ENCODE measurements around the gene PELI2.

PELI2 gene

DNA sequence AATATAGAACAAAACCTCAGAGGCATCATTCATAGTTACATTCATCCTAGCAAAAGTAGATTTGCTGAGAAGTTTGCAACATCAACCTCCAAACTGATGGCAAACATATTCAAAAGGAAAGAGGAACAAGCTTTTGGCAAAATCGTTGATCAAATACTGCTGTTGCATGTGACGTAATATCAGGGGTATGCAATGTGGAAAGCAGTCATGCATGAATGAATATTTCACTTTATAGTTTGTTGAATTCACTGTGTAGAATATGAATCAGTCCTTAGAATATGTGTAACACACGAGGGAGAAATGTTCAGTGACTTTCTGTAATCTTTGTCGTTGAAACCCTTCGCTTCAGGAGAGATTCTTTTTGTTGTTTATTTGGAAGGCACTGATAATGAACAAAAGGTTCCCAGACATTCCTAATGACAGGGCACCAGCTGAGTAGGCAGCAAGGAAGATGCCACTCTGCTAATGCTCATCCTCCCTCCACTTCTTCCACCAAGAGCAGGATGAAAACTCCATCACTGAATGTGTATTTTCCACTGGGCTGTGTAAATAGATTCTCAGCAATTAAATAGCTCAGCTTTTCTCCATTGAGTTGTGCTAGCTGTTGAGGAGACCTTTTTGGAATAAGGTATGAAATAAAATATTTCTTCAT, 126.1 kb downstream of the PELI2 start:
- DNase-seq (ENCODE audit: low read depth in 2 of 2) = no peak

DNA sequence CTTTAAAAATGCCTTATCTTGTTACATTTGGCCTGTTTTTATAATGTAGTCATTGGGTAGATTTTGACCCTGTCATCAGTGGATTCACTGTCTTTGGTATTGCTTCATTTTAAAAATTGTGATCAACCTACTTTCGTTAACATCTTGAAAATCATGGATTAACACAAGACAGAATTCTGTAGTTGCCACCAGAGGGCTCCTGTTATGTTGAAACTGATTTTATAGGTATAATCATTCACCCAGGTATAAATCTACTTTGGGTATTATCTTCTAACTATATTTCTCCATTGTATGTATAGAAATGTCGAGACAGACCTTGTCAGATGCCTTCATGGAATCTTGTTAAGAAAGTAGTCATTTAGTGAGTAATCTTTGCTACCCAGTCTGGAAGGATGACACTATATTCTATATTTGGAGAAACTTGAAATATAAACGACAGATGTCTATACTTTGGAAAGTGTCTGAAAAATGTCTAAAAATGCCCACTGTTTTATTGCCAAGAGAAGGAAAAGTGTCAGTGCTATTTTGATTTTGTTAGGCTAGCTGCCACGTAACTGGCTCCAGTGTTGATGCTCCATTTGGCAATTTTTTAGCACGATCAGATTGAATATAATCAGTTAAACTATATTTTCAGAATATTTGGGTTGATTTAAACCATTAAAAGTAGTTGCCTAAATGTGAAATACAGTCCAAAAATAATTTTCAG, 129.4 kb downstream of the PELI2 start:
- no peak for DNase-seq (ENCODE audit: low read depth in 2 of 2)

DNA sequence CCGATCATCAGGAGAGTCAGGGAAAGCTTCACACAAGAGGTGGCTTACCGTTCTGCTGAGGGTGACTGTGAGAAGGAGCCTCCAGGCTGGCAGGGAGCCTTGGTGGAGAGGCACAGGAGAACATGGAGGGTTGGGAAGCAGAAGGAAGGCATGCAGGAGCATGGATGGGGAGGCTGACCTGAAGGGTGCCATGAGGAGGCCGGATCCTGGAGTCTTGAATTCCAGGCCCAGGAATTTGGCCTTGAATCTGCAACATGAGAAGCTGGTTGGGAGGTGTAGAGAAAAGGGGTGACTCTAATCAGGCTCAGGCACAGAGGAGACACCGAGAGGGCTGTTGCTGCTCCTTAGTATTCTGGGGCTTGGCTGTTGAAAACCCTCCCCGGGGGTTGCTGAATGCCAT, 130.2 kb downstream of the PELI2 start:
- no peak for DNase-seq (ENCODE audit: low read depth in 2 of 2)

DNA sequence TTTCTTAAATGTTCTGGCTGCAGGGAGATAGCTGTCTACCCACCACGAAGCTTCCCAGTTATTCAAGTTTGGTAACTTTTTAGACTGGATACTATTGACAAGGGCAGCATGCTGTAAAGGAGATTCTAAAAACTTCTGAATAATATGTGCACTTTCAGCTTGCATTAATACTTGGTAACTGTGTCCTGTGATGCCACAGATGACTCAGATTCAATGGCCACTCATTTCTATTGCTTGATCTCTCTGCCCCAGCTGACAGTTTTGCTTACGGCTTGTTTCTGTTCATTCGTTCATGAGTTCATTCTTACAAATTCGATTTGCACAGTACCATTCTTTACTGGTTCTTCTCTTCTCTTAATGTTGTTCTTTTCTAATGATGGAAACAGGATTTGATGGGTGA, 142.8 kb downstream of the PELI2 start:
- no peak for DNase-seq (ENCODE audit: low read depth in 2 of 2)

DNA sequence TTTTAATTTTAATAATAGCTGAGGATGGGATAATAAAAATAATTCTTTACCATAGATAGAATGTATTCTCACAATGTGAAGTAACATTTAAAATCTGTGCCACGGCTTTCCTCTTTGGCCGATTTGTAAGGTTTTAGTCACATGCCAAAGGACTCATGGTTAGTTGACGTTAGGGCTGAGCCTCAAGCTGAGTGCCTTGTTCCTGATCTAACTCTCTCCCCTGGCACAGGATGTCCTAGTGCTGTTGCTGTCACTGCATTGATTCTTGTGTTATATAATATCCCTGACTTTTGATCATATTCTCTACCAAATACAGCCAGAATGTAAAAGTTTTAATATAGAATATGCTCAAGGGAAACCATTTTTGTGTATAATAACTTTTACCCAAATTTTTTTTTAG, 144.3 kb downstream of the PELI2 start:
- no peak for DNase-seq (ENCODE audit: low read depth in 2 of 2)

DNA sequence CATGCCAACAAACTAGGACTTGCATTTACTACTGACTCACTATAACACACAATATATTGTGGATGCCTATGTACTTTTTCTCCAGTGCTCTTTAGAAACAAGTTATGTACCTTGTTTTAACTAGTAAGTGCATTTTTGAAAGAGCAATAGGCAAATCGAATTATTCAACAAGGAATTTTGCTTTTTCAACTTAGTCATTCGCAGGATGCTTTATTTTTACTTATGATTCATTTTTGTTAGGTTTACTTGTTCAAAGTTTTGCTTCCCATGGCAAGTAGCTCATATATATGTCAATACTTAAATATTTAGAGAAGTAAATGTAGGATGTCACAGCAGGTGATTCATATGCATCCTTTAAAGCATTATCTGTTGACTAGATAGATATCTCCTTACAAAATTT, 149.8 kb downstream of the PELI2 start:
- DNase-seq (ENCODE audit: low read depth in 2 of 2) = no peak

DNA sequence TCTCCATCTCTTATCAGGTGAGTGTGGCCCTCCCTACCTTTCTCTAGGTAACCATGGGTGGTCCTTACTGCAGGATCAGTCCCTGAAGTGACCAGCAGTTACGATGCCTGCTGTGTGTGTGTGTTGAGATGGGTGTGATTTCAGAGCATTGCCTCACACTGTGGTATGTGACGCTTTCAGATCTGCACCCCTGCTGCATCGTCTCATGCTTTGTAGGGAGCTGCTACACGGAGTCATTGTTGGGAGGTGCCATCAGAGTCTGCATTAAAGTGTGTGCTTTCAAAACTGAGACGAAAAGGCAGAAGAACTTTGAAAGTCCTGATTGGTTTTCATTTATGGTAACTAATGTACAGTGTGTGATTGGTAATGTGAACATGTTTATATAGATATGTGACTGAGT, 150.5 kb downstream of the PELI2 start:
- no peak for DNase-seq (ENCODE audit: low read depth in 2 of 2)

DNA sequence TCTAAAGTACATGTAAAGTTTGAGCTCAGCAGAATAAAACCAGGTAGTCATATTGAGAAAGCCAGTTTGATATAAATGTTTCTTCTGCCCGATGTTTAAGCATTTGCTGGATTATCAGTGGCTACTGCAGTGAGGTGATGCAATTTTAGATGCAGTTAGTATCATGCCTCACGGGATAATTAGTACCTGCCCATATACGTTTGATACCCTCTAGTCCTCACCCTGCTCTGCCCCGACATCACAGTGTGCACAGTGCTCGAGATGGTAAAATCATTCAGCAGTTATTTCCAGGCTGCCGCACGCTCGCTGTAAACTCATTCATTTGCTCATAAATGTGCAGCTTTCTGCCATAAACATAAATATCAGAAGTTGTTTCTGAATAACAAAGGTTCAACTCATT, 152.7 kb downstream of the PELI2 start:
- DNase-seq (ENCODE audit: low read depth in 2 of 2) = no peak

DNA sequence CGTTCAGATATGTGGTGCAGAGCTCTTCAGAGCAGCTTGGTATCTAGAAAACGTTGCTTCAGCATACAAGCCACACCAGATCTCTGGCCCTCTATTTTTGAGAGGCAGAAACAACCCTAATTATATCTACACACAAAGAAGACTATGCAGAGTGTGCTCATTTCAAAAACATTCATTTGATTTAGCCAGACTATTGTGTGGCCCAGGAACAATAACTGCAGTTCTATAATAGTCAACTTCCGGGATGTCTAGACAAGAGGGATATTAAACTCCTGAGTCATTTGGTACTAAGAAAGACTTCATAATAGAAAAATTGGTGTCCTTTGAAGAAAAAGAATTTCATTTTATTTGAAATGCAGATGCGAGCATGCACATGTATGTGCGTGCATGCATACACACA, 153.8 kb downstream of the PELI2 start:
- no peak for DNase-seq (ENCODE audit: low read depth in 2 of 2)

DNA sequence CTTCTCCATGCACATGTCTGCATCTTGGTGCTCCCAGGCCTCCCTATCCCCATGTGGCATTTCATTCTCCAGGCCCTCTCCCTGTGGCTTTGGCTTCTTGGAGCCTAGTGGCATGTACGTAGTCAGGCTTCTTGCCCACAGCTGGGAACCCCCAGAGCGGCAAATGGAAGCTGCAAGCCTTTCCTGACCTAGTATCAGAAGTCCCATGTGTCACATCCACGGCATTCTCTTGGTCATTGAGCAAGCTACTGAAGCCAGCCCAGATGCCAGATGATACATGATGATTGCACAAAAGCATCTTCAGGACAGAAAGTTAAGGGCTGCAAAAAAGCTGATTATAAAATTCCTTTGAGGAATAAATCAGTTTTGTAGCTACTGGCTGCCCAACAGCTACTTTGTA, 154.9 kb downstream of the PELI2 start:
- no peak for DNase-seq (ENCODE audit: low read depth in 2 of 2)

DNA sequence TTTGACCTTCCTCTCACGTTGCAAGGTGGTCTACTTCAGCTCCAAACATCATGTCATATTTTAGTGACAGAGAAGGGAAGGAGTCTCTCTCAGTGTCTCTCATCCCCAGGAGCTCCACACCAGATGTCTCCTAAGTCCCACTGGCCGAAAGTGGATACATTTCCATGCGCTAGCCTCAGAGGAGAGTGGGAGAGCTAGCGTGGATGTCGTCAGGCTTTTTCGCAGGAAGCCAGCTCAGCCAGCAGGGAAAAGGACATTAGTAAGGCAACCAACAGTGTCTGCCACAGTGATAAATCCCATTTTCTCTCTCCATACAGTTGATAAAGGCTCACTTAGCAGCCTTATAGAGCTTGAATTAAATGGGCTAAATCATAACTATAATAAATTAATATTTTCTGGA, 155.7 kb downstream of the PELI2 start:
- DNase-seq (ENCODE audit: low read depth in 2 of 2) = no peak

DNA sequence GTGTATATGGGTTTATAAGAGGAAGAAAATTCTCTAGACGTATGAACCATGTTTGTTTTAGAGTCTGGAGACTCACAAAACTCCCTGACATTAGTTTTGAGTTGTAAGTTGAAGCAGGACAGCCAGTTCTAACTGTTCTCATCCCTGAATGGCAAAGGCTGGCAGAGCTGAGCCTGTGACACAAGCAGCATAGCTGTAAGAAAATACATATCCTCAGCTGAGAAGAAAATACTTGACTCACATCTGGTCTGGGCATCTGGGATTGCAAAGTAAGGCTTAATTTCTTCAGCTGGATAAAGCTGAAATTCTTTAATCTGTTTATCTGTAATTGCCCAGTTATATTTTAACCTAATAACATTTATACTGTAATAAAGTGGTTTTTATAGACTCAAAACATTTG, 156.3 kb downstream of the PELI2 start:
- no peak for DNase-seq (ENCODE audit: low read depth in 2 of 2)

DNA sequence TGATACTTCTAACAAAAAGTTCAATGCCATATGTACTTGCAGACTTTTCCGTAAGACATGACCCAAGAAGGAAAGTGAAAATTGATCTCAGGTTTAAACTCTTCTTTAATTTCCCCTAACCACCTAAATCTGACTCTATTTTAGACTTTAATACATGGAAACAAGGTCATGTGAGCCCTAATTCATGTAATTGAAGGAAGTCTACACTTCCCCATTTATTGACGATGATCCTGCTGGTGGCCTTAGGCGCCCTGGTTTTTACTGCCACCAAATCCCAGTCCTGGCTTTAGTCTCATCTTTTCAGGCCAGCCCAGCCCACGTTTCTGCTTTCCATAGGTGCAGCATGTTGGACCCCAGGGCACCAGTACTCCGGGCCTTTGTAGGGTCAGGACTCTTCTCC, 157.9 kb downstream of the PELI2 start:
- no peak for DNase-seq (ENCODE audit: low read depth in 2 of 2)

DNA sequence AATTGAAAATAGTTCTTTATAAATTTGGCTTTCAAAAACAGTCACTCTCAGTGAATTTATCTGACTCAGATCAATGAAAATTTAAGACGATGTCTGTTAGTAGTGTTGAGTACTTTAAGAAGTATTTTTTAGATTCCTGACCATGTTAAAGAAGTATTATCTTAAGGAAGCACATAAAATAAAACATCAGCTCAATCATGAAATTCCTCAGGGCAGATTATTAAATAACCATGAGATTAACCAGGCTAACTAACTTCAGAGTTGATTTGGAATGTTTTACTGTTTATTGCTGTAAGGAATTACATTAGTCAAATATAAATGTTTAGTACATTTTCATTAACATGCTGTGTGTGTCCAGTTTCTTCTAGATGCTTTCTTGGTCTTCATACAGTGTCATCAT, 160.2 kb downstream of the PELI2 start:
- no peak for DNase-seq (ENCODE audit: low read depth in 2 of 2)

DNA sequence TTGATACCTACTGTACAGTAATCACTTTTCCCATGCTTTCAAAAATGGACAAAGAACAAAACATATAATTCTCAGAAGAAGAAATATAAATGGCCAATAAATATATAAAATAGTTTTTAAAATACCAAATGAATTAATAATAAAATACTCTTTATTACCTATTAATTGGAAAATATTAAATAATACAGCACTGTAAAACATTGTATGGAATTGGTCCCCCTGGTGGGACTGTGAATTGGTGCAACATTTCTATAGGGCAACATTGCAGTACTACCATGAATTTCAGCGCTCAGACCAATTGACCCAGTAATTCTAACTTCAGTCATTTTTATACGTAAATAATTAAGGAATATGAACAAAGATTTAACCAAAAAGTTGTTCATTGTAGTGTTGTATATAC, 162.6 kb downstream of the PELI2 start:
- DNase-seq (ENCODE audit: low read depth in 2 of 2) = no peak

DNA sequence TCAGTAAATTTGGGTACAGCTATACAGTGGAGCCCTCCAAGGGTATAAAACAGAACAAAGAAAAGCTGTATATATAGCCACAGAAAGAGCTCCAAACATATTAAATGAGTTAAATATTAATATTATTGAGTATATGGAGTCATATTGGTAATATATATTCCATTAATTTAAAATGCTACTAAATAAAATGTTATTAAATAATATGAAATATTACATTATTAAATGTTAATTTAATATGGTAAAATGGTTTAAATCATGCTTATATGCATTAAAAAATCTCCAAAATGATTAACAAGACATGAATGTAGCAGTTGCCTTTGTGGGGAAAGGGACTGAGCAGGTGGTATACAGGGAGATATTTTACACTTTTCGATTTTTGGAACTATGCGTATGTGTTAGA, 164.0 kb downstream of the PELI2 start:
- DNase-seq (ENCODE audit: low read depth in 2 of 2) = no peak

DNA sequence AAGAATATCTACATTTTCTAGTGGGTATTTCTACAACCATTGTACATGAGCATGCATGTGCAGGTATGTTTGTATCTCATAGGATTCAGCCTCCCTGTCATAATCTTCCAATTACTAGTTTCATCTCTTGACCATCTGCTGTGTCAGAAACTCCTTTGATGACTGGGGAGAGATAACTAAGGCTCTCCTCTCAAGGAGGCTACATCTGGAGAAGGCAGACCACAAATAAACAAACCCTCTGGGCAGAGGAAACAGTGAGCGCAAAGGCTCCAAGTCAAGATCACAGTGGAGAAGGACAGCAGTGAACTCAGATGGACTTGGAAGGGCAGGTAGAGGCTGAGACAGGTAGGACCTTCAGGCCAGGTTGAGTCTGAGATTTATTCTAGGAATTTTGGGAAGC, 166.4 kb downstream of the PELI2 start:
- DNase-seq (ENCODE audit: low read depth in 2 of 2) = no peak

DNA sequence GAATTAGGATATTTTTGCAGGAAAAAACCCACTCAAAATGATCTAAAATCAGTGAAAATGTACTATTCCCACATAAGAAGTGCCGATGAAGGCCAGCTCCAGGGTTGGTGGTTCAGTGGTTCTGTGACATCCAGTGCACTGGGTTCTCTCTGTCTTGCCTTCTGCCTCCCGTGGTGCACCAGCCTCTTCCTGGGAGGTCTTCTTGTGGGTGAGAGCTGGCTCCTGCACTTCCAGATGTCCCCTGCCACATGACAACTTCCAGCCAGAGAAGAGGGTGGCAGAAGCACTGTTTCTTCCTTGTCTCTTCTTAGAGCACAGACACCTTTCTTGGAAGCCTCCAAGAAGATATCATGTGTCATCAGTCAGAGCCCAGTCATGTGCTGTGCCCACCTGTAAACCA, 170.9 kb downstream of the PELI2 start:
- DNase-seq (ENCODE audit: low read depth in 2 of 2) = no peak

DNA sequence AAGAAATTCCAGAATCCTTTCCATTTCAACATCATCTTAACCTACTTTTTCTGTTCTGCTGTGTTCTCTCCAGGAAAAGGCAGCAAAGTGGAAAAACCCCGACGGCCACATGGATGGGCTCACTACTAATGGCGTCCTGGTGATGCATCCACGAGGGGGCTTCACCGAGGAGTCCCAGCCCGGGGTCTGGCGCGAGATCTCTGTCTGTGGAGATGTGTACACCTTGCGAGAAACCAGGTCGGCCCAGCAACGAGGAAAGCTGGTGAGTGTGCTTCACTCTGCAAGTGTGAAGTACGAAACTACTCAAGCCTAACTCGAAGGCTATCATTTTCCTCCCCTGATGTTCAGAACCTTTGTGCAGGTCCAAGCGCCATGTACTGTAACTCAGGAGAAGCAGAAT, 172.0 kb downstream of the PELI2 start:
- DNase-seq (ENCODE audit: low read depth in 2 of 2) = no peak

DNA sequence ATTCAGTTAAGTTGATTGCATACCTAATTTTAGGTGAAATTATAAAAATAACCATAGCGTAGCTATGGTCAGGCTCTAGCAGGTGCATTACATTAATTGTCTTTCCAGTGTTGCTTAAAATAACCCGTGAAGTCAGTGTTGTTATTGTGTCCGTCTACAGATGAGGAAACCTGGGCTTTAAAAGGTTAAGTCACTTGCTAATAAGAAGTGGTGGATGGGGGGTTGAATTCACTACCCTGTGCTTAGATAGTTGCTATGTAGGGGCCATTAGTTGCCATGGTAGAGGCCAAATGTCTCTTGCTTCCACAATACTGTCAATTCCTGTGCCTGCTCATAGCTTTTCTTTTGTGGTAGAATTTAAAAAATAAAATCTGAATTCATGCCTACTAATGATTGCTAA, 174.8 kb downstream of the PELI2 start:
- no peak for DNase-seq (ENCODE audit: low read depth in 2 of 2)

DNA sequence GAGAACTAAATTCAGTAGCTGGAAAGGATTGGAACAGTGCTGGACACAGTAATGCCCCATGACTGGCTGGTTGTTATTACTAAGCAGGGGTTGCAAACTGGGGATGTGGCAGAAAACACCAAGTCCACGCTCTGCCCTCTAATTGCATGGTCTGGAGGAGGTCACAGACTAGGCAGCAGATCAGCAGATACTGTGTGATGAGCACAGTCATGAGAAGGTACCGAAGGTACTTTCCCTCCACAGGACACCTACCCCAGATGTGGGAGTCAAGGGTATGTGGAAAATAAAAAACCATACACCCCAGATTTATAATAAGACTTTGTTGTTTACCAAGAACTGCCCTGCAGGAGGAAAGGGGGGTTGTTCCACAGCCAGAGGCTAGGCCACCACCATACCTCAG, 175.3 kb downstream of the PELI2 start:
- no peak for DNase-seq (ENCODE audit: low read depth in 2 of 2)

DNA sequence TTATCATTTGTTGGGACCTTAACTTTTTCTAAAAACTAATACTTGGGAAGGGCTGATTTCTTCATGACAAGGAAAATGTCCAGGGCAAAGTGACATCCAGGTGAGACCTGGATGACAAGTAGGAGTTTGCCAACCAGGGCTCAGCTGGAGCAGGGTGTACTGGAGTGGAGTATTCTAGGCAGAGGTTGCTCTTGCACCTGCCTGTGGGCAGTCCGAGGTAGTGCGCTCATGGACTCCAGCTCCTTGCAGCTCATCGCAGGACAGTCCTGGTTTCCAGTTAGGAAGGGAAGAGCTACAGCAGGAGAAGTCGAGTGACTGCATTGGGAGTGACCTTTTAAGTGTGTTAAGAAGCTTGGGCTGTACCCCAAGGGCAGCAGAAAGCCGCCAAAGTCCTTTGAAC, 175.9 kb downstream of the PELI2 start:
- DNase-seq (ENCODE audit: low read depth in 2 of 2) = no peak

DNA sequence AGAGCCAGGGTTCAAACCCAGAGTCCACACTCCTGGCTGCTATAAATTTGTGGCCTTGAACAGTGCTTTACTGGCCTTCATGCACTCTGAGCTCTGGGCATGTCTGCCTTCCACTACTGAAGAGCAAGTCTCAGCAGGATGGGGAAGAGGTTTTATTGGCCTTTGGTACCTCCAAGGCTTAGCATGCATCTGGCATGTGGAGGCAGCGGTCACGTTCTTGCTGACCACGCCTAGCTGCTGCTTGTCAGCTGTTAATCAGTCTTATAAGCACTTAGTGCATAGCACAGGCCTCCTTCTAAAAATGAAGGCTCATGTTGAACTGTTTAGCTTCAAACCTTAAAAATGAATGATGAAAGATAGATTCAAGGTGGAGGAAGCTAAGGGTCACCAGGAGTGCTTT, 177.5 kb downstream of the PELI2 start:
- DNase-seq (ENCODE audit: low read depth in 2 of 2) = no peak

DNA sequence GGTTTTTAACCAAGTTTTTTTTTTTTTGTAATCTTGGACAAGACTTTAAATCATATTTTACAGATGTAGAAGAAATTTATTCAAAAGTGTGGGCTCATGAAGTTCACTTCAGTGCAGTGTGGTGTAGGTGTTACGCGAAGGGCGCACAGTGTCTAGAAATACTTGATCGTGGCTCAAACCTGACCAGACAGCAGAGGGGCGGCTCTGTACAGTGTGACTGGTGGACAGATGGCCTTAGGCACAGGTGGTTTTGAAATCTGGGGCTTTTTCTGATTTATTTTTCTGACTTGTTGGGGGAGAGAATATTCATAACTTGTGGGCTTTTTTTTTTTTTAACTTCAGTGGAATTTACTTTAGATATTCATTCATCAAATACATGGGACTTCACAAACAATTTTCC, 179.2 kb downstream of the PELI2 start:
- no peak for DNase-seq (ENCODE audit: low read depth in 2 of 2)

All from stimulated activated CD8-positive, alpha-beta memory T cell treated with anti-CD3 and anti-CD28 coated beads, Interleukin-2, amount 100 ng/mL, for 1 hour (primary cell).